Sigmoid colon (tissue), 7 donors: ENCODE results near the gene ATIC. TPM values are rescaled to one million over a fixed set of nuclear protein-coding genes. Genes with fewer than 3 reads are reported as not detected.
A peak's percentile ranks its signal among the peaks of the same experiment; 100 is the strongest.

Experiments
- DNase-seq: peaks from one replicate; pipeline ENCODE4 v3.0.0-alpha.2; 2019
- H3K27ac ChIP-seq, 4 donors: fragments of 200-600 bp; sonication (generic); one replicate each; pipeline ENCODE4 v1.5.1; 2016 to 2019; ENCODE audit warnings: mild to moderate bottlenecking in 1 of 4
- H3K27me3 ChIP-seq, 3 donors: fragments of 200-600 bp; sonication (generic); one replicate each; pipeline ENCODE4 v1.5.1; 2019; ENCODE audit warnings: mild to moderate bottlenecking in 1 of 3
- H3K36me3 ChIP-seq, 4 donors: fragments of 200-600 bp; sonication (generic); one replicate each; pipeline ENCODE4 v1.5.1; 2016 to 2019
- H3K4me1 ChIP-seq, 4 donors: fragments of 200-600 bp; sonication (generic); one replicate each; pipeline ENCODE4 v1.5.1; 2017 to 2019
- H3K4me3 ChIP-seq, 4 donors: fragments of 200-600 bp; sonication (generic); one replicate each; pipeline ENCODE4 v1.5.1; 2017 to 2019; ENCODE audit warnings: mild to moderate bottlenecking in 2 of 4, moderate library complexity in 1 of 4
- H3K9me3 ChIP-seq, 4 donors: fragments of 200-600 bp in 3 of 4; sonication (generic) in 3 of 4; one replicate each; pipeline versions ENCODE4 v1.5.1 to v1.6.1; 2013 to 2019
- CTCF ChIP-seq, 4 experiments: fragments of 450-650 bp in 3 of 4; fragments of 200-600 bp in 1 of 4; IDR thresholded peaks; one replicate each; pipeline ENCODE4 v1.5.1; 2016 to 2019; ENCODE audit warnings: antibody characterized with exemption in 4 of 4, mild to moderate bottlenecking in 3 of 4, moderate library complexity in 2 of 4
- EP300 ChIP-seq, 4 donors: sonication (generic); formaldehyde crosslinking; IDR thresholded peaks; one replicate each; pipeline ENCODE4 v1.6.1; 2017; ENCODE audit warnings: antibody characterized with exemption in 4 of 4
- POLR2A ChIP-seq, 2 donors: fragments of 450-650 bp; IDR thresholded peaks; one replicate each; pipeline ENCODE4 v1.6.1; 2016; ENCODE audit warnings: antibody characterized with exemption in 2 of 2, mild to moderate bottlenecking in 2 of 2, moderate library complexity in 2 of 2
- POLR2AphosphoS5 ChIP-seq, 4 donors: sonication (generic); formaldehyde crosslinking; IDR thresholded peaks; one replicate each; pipeline ENCODE4 v1.6.1; 2017; ENCODE audit warnings: antibody characterized with exemption in 4 of 4
- WGBS, 2 donors: extraction: QIAGEN DNeasy Blood & Tissue Kit; methylation state at CpG; one replicate each; pipeline ENCODE4 v1.1.7; 2013; 5-methylcytosine and 5-hydroxymethylcytosine counted together
- intact Hi-C: fragments of 100-400 bp; cut with DNase I; formaldehyde crosslinking; loops from one replicate; pipeline ENCODE4 v1.15.1; 2023
- polyA plus RNA-seq, 3 donors: library from polyadenylated mRNA; stranded (reverse); fragments of 200-250 nt; gene quantifications; one replicate each; pipeline ENCODE4 v1.2.3, GENCODE V29; 2013
- total RNA-seq, 4 donors: library from RNA; depleted of rRNA; stranded (reverse); fragments of >200 nt; gene quantifications; one replicate each; pipeline ENCODE4 v1.1.0, GENCODE V29; 2016
- donor health status: healthy with polysubstance abuse.
- donor health status: Bipolar disorder and iron deficiency.
- donor health status: healthy.

ATIC gene
- total and polyA plus RNA-seq, 7 donors = 27.0 to 116 (median 42.6) TPM

GRCh38 chr2:215368493-215368809 is 56.6 kb downstream of the ATIC start:
- Histone ChIP-seq H3K27me3 (no peaks in the 10 kb centered on the region), H3K36me3 (peaks cover 38 to 100% (median 80%) of the 10 kb centered on the region in 4 donors), H3K27ac (peak overlapping the region in 1 of 4 donors; percentile 14), H3K4me3 (no peak overlapping the region), H3K9me3 (no peaks in the 10 kb centered on the region), H3K4me1 (no peaks in the 10 kb centered on the region)
- TF ChIP-seq EP300 (IDR thresholded peaks at IDR 0.05) = no peak
- TF ChIP-seq POLR2AphosphoS5 (IDR thresholded peaks at IDR 0.05) = no peak
- no peak for TF ChIP-seq CTCF (IDR thresholded peaks at IDR 0.05)
- DNase-seq = no peak
- intact Hi-C loops = loop anchor here (5.0 kb wide), 1 partner anchor 39 kb away; no protein-coding TSS in a partner anchor

GRCh38 chr2:215369181-215369760 is 57.4 kb downstream of the ATIC start:
- H3K36me3 ChIP-seq = peaks cover 45 to 100% (median 80%) of the 10 kb centered on the region in 4 donors
- intact Hi-C loops = loop anchor here (5.0 kb wide), 1 partner anchor 38 kb away; no protein-coding TSS in a partner anchor
- WGBS, 2 donors = 86% methylated on average over 3 of the region's 3 CpGs
- no peak overlapping the region for H3K4me3 ChIP-seq
- no peak for TF ChIP-seq CTCF (IDR thresholded peaks at IDR 0.05)
- no peak for TF ChIP-seq EP300 (IDR thresholded peaks at IDR 0.05)
- TF ChIP-seq POLR2A (IDR thresholded peaks at IDR 0.05) = no peak
- no peak for TF ChIP-seq POLR2AphosphoS5 (IDR thresholded peaks at IDR 0.05)
- H3K4me1 ChIP-seq = no peaks in the 10 kb centered on the region
- no peaks in the 10 kb centered on the region for H3K27me3 ChIP-seq
- peak overlapping the region in 2 of 4 donors; percentile 10 to 28 for H3K27ac ChIP-seq
- no peak for DNase-seq
- H3K9me3 ChIP-seq = no peaks in the 10 kb centered on the region

GRCh38 chr2:215370112-215370965 is 58.5 kb downstream of the ATIC start:
- H3K4me1 ChIP-seq = no peaks in the 10 kb centered on the region
- no peaks in the 10 kb centered on the region for H3K27me3 ChIP-seq
- H3K27ac ChIP-seq = peak overlapping the region in 3 of 4 donors; percentile 4 to 33 (median 18)
- TF ChIP-seq CTCF (IDR thresholded peaks at IDR 0.05) = no peak
- TF ChIP-seq POLR2AphosphoS5 (IDR thresholded peaks at IDR 0.05) = peak in 1 of 4 donors; percentile 7
- TF ChIP-seq EP300 (IDR thresholded peaks at IDR 0.05) = no peak
- TF ChIP-seq POLR2A (IDR thresholded peaks at IDR 0.05) = no peak
- intact Hi-C loops = no loop called here
- WGBS, 2 donors = 80 to 86% methylated on average over 14 of the region's 14 CpGs
- no peaks in the 10 kb centered on the region for H3K9me3 ChIP-seq
- peaks cover 50 to 100% (median 80%) of the 10 kb centered on the region in 4 donors for H3K36me3 ChIP-seq
- H3K4me3 ChIP-seq = no peak overlapping the region
- DNase-seq = no peak

GRCh38 chr2:215371915-215372897 is 60.3 kb downstream of the ATIC start:
- TF ChIP-seq POLR2AphosphoS5 (IDR thresholded peaks at IDR 0.05) = peak in 1 of 4 donors; percentile 18
- no peak for TF ChIP-seq EP300 (IDR thresholded peaks at IDR 0.05)
- no peak for TF ChIP-seq POLR2A (IDR thresholded peaks at IDR 0.05)
- H3K4me1 ChIP-seq = no peaks in the 10 kb centered on the region
- intact Hi-C loops = no loop called here
- DNase-seq = no peak
- WGBS, 2 donors = 92 to 93% methylated on average over 14 of the region's 14 CpGs
- H3K27ac ChIP-seq = peak overlapping the region in 3 of 4 donors; percentile 10 to 35 (median 33)
- no peak overlapping the region for H3K4me3 ChIP-seq
- no peaks in the 10 kb centered on the region for H3K27me3 ChIP-seq
- H3K36me3 ChIP-seq = peaks cover 64 to 100% (median 83%) of the 10 kb centered on the region in 4 donors
- no peaks in the 10 kb centered on the region for H3K9me3 ChIP-seq
